ENCODE results near the gene SACM1L.
A peak's percentile ranks its signal among the peaks of the same experiment; 100 is the strongest.
"Not testable (repeated sequence)": the region's sequence is repeated elsewhere in the genome, so short reads cannot be mapped to it uniquely, and the experiment has no call there.

Gene SACM1L

GRCh38 chr3:45666757-45667431 lies 22.3 kb upstream of the SACM1L start:
- peak; percentile 80 for DNase-seq (ENCODE audit: low read depth)

GRCh38 chr3:45667569-45667934 lies 21.6 kb upstream of the SACM1L start:
- DNase-seq (ENCODE audit: low read depth) = no peak

- no peak for DNase-seq (ENCODE audit: low read depth)
These were observed 18.8 kb upstream of the SACM1L start for GRCh38 chr3:45670436-45670835.

GRCh38 chr3:45670991-45671390 lies 18.2 kb upstream of the SACM1L start:
- no peak for DNase-seq (ENCODE audit: low read depth)

GRCh38 chr3:45673273-45673672 lies 15.9 kb upstream of the SACM1L start:
- DNase-seq (ENCODE audit: low read depth) = no peak

- DNase-seq (ENCODE audit: low read depth) = no peak
These were observed 12.7 kb upstream of the SACM1L start for GRCh38 chr3:45676325-45677032.

GRCh38 chr3:45677033-45677446 lies 12.2 kb upstream of the SACM1L start:
- peak; percentile 51 for DNase-seq (ENCODE audit: low read depth)

GRCh38 chr3:45677841-45678240 lies 11.4 kb upstream of the SACM1L start:
- DNase-seq (ENCODE audit: low read depth) = no peak

GRCh38 chr3:45679805-45680204 lies 9.4 kb upstream of the SACM1L start:
- no peak for DNase-seq (ENCODE audit: low read depth)

GRCh38 chr3:45681221-45681620 lies 8.0 kb upstream of the SACM1L start:
- DNase-seq (ENCODE audit: low read depth) = no peak

GRCh38 chr3:45681846-45682245 lies 7.3 kb upstream of the SACM1L start:
- no peak for DNase-seq (ENCODE audit: low read depth)

GRCh38 chr3:45682311-45682710 lies 6.9 kb upstream of the SACM1L start:
- DNase-seq (ENCODE audit: low read depth) = no peak

- DNase-seq (ENCODE audit: low read depth) = no peak
These were observed 6.4 kb upstream of the SACM1L start for GRCh38 chr3:45682786-45683185.

GRCh38 chr3:45683417-45684326 lies 5.5 kb upstream of the SACM1L start:
- DNase-seq (ENCODE audit: low read depth) = no peak

GRCh38 chr3:45684327-45684892 lies 4.8 kb upstream of the SACM1L start:
- no peak for DNase-seq (ENCODE audit: low read depth)

- not testable (repeated sequence) for DNase-seq (ENCODE audit: low read depth)
These were observed 3.5 kb upstream of the SACM1L start for GRCh38 chr3:45685722-45686121.

- no peak for DNase-seq (ENCODE audit: low read depth)
These were observed 2.3 kb upstream of the SACM1L start for GRCh38 chr3:45686850-45687249.

- DNase-seq (ENCODE audit: low read depth) = no peak
These were observed 1.4 kb upstream of the SACM1L start for GRCh38 chr3:45687828-45688193.

- peak; percentile 56 for DNase-seq (ENCODE audit: low read depth)
These were observed 858 bp upstream of the SACM1L start for GRCh38 chr3:45688194-45688881.

- no peak for DNase-seq (ENCODE audit: low read depth)
These were observed 570 bp downstream of the SACM1L start for GRCh38 chr3:45689787-45690145.

- DNase-seq (ENCODE audit: low read depth) = peak; percentile 37
These were observed 1.3 kb downstream of the SACM1L start for GRCh38 chr3:45690336-45691035.
